ENCODE results near the gene ADAM33.

DNA sequence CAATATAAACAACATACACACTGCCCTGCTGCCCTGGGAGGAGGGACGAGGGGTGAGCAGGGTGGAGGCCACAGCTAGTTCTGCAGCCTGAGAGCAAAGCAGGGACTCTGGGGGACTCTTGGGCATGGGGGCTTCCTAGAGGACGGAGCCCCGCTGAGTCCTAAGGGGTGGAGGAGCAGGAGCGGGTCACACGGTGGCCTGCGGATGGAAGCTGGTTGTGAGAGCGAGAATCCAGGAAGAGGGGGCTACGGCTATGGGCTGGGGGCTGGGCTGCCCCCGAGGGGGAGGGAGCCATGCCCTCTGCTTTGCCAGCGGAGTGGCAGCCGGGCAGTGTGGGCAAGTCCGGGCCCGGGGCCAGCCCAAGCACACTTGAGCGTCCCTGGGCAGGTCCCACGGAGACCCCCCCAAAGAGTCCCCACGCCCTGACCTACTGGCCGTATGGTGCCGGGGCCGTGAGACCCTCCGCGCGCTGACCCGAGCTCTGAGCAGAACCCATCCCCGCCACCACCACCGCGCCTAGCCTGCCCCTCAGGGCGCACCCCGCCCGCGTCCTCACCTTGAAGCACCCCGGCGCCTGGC, 369 bp downstream of the ADAM33 start:
- TF ChIP-seq CHD2 (IDR thresholded peaks at IDR 0.05; ENCODE audit: low read length) (no peak), RXRA (IDR thresholded peaks at IDR 0.05; ENCODE audit: insufficient read depth, low read depth, low read length) (no peak), EZH2 (IDR thresholded peaks at IDR 0.05; ENCODE audit: low read depth, low read length, severe bottlenecking) (no peak)
- TF ChIP-seq, protein P1, sequence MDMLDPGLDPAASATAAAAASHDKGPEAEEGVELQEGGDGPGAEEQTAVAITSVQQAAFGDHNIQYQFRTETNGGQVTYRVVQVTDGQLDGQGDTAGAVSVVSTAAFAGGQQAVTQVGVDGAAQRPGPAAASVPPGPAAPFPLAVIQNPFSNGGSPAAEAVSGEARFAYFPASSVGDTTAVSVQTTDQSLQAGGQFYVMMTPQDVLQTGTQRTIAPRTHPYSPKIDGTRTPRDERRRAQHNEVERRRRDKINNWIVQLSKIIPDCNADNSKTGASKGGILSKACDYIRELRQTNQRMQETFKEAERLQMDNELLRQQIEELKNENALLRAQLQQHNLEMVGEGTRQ (IDR thresholded peaks at IDR 0.05; ENCODE audit: low read length), result no peak

Data from H1 (cell line).